IMR-90 (cell line): ENCODE results near the gene DUSP12. TPM values are rescaled to one million over a fixed set of nuclear protein-coding genes. Genes with fewer than 3 reads are reported as not detected.

Experiments used
- ATAC-seq: fragments of 200-7000 bp; cut with Tn5 transposase; 2 replicates; pipeline ENCODE4 v1.9.1; 2020; ENCODE audit warnings: low read depth, mild to moderate bottlenecking, moderate library complexity
- BruUV-seq: library from RNA; stranded (reverse); fragments of 400-500 nt; replicated peaks from 2 replicates; lab custom pipeline; 2021; lab: Mats Ljungman, UMichigan
- CTCF ChIA-PET: fragments of 300-600 bp; formaldehyde crosslinking; extraction: SDS; loops from one replicate; lab custom pipeline; 2021; ENCODE audit warnings: antibody characterized with exemption; lab: Yijun Ruan, JAX
- POLR2A ChIA-PET: fragments of 300-600 bp; sonication (Branson Sonifier 250); formaldehyde crosslinking; loops from one replicate; lab custom pipeline; 2022; ENCODE audit warnings: antibody characterized with exemption; ENCODE audit not compliant: unreplicated experiment; lab: Charles Lee
- DNase-seq: peaks from one replicate; pipeline ENCODE4 v3.0.0; 2013
- H2AFZ ChIP-seq: replicated peaks from 2 replicates; pipeline ENCODE3; 2013; ENCODE audit warnings: low read length, mild to moderate bottlenecking; ENCODE audit not compliant: poor library complexity
- H2AK5ac ChIP-seq: 2 replicates; pipeline ENCODE4 v1.6.1; 2013; ENCODE audit warnings: low read depth, low read length, inconsistent platforms
- H2AK9ac ChIP-seq: replicated peaks from 2 replicates; pipeline ENCODE3; 2013; ENCODE audit warnings: mild to moderate bottlenecking, low read depth, low read length, moderate library complexity; ENCODE audit not compliant: poor library complexity
- H2BK120ac ChIP-seq: 2 replicates; pipeline ENCODE4 v1.6.1; 2013; ENCODE audit warnings: low read depth, low read length, inconsistent platforms
- H2BK15ac ChIP-seq: 3 replicates; pipeline ENCODE4 v1.6.1; 2013; ENCODE audit warnings: low read depth, low read length, inconsistent platforms
- H2BK20ac ChIP-seq: 2 replicates; pipeline ENCODE4 v1.6.1; 2013; ENCODE audit warnings: low read depth, mild to moderate bottlenecking, inconsistent platforms, low read length, moderate library complexity
- H2BK5ac ChIP-seq: 2 replicates; pipeline ENCODE4 v1.6.1; 2013; ENCODE audit warnings: mild to moderate bottlenecking, low read depth, low read length, inconsistent platforms; ENCODE audit not compliant: poor library complexity, severe bottlenecking
- H3K14ac ChIP-seq: replicated peaks from 2 replicates; pipeline ENCODE4 v1.6.1; 2013; ENCODE audit warnings: low read depth, low read length, inconsistent platforms
- H3K18ac ChIP-seq: 2 replicates; pipeline ENCODE4 v1.6.1; 2013; ENCODE audit warnings: low read depth, low read length, control low read depth
- H3K23ac ChIP-seq: 2 replicates; pipeline ENCODE4 v1.6.1; 2013; ENCODE audit warnings: low read depth, low read length, inconsistent platforms
- H3K27ac ChIP-seq: 2 replicates; pipeline ENCODE4 v1.5.1; 2013; ENCODE audit warnings: mild to moderate bottlenecking, control low read depth, low read length; ENCODE audit not compliant: insufficient read depth
- H3K27me3 ChIP-seq: 2 replicates; pipeline ENCODE4 v1.6.1; 2013; ENCODE audit warnings: low read length; ENCODE audit not compliant: control insufficient read depth, insufficient read depth
- H3K36me3 ChIP-seq: 2 replicates; pipeline ENCODE4 v1.6.1; 2013; ENCODE audit warnings: low read length, mixed read lengths; ENCODE audit not compliant: control insufficient read depth, insufficient read depth
- H3K4ac ChIP-seq: 2 replicates; pipeline ENCODE4 v1.6.1; 2013; ENCODE audit warnings: low read depth, low read length, inconsistent platforms
- H3K4me1 ChIP-seq: 2 replicates; pipeline ENCODE4 v1.6.1; 2013; ENCODE audit warnings: low read length, mixed read lengths; ENCODE audit not compliant: control insufficient read depth, insufficient read depth
- H3K4me2 ChIP-seq: 2 replicates; pipeline ENCODE4 v1.6.1; 2013; ENCODE audit warnings: low read depth, mild to moderate bottlenecking, control low read depth, low read length, moderate library complexity
- H3K4me3 ChIP-seq: 2 replicates; pipeline ENCODE4 v1.5.1; 2013; ENCODE audit warnings: low read depth, mild to moderate bottlenecking, control low read depth, low read length, moderate library complexity; ENCODE audit not compliant: insufficient read depth
- H3K56ac ChIP-seq: 2 replicates; pipeline ENCODE4 v1.6.1; 2013; ENCODE audit warnings: low read length, inconsistent platforms; ENCODE audit not compliant: insufficient read depth; ENCODE audit errors: extremely low read depth
- H3K79me1 ChIP-seq, 2 experiments: 2 replicates each; pipeline ENCODE4 v1.6.1; 2013; ENCODE audit warnings: low read length in 2 of 2, inconsistent platforms in 1 of 2, low read depth in 1 of 2
- H3K9ac ChIP-seq: 2 replicates; pipeline ENCODE4 v1.6.1; 2013; ENCODE audit warnings: low read depth, low read length, control low read depth
- H3K9me1 ChIP-seq: 2 replicates; pipeline ENCODE4 v1.6.1; 2013; ENCODE audit warnings: low read length, inconsistent platforms; ENCODE audit not compliant: insufficient read depth
- H3K9me3 ChIP-seq: 2 replicates; pipeline ENCODE4 v1.6.1; 2013; ENCODE audit warnings: low read length; ENCODE audit not compliant: control insufficient read depth, insufficient read depth
- H4K20me1 ChIP-seq: 2 replicates; pipeline ENCODE4 v1.6.1; 2013; ENCODE audit warnings: low read length, inconsistent platforms; ENCODE audit not compliant: insufficient read depth
- H4K5ac ChIP-seq: 2 replicates; pipeline ENCODE4 v1.6.1; 2013; ENCODE audit warnings: mild to moderate bottlenecking, low read depth, low read length, control low read depth
- H4K8ac ChIP-seq, 2 experiments: 2 replicates each; pipeline ENCODE4 v1.6.1; 2013; ENCODE audit warnings: low read depth in 2 of 2, low read length in 2 of 2, control low read depth in 1 of 2, inconsistent platforms in 1 of 2
- H4K91ac ChIP-seq: 2 replicates; pipeline ENCODE4 v1.6.1; 2013; ENCODE audit warnings: low read depth, low read length, inconsistent platforms; ENCODE audit not compliant: insufficient read depth
- BHLHE40 ChIP-seq: fragments of 150-350 bp; IDR thresholded peaks from 2 replicates; pipeline ENCODE4 v1.6.1; 2016; ENCODE audit warnings: mild to moderate bottlenecking, low read depth, low read length
- CEBPB ChIP-seq: IDR thresholded peaks from 2 replicates; pipeline ENCODE4 v1.6.1; 2012; ENCODE audit warnings: low read depth, low read length, improper control_type of control experiment
- CHD1 ChIP-seq: IDR thresholded peaks from 2 replicates; pipeline ENCODE4 v1.6.1; 2012; ENCODE audit warnings: low read depth, low read length, improper control_type of control experiment
- FOS ChIP-seq: fragments of 150-350 bp; IDR thresholded peaks from 2 replicates; pipeline ENCODE4 v1.6.1; 2016; ENCODE audit warnings: low read depth, low read length
- MAFK ChIP-seq: IDR thresholded peaks from 2 replicates; pipeline ENCODE4 v1.6.1; 2012; ENCODE audit warnings: low read depth, low read length, improper control_type of control experiment
- MAZ ChIP-seq: IDR thresholded peaks from 2 replicates; pipeline ENCODE4 v1.6.1; 2012; ENCODE audit warnings: low read depth, mild to moderate bottlenecking, low read length, improper control_type of control experiment, moderate library complexity, borderline replicate concordance
- MXI1 ChIP-seq: IDR thresholded peaks from 2 replicates; pipeline ENCODE4 v1.6.1; 2012; ENCODE audit warnings: low read depth, mild to moderate bottlenecking, low read length, moderate library complexity, borderline replicate concordance
- NFE2L2 ChIP-seq: fragments of 150-350 bp; IDR thresholded peaks from 2 replicates; pipeline ENCODE4 v1.6.1; 2016; ENCODE audit warnings: low read depth, mild to moderate bottlenecking, low read length
- POLR2A ChIP-seq: IDR thresholded peaks from 2 replicates; pipeline ENCODE4 v1.6.1; 2012; ENCODE audit warnings: mild to moderate bottlenecking, low read depth, low read length
- RAD21 ChIP-seq: IDR thresholded peaks from 2 replicates; pipeline ENCODE4 v1.6.1; 2012; ENCODE audit warnings: low read length, improper control_type of control experiment
- RCOR1 ChIP-seq: IDR thresholded peaks from 2 replicates; pipeline ENCODE4 v1.6.1; 2012; ENCODE audit warnings: mild to moderate bottlenecking, low read length, improper control_type of control experiment; ENCODE audit not compliant: insufficient replicate concordance
- RFX5 ChIP-seq: IDR thresholded peaks from 2 replicates; pipeline ENCODE4 v1.8.0; 2012; ENCODE audit warnings: low read depth, mild to moderate bottlenecking, low read length, moderate library complexity
- SMC3 ChIP-seq: fragments of 150-350 bp; IDR thresholded peaks from 2 replicates; pipeline ENCODE4 v1.6.1; 2016; ENCODE audit warnings: low read depth, mild to moderate bottlenecking, antibody characterized with exemption, low read length, moderate library complexity
- WGBS, 2 experiments: methylation state at CpG; one replicate each; pipeline versions ENCODE4 v1.1.5 to v1.1.7; 2013; ENCODE audit warnings: missing lambda C conversion rate in 2 of 2; ENCODE audit not compliant: insufficient read length in 1 of 2; ENCODE audit errors: extremely low coverage in 2 of 2; 5-methylcytosine and 5-hydroxymethylcytosine counted together
- dilution Hi-C: fragments of 300-500 bp; cut with HindIII; formaldehyde crosslinking; loops from one replicate; pipeline ENCODE4 v1.14.3; 2018; ENCODE audit warnings: low sequenced_read_pairs; ENCODE audit not compliant: unreplicated experiment
- in situ Hi-C: fragments of 300-500 bp; cut with MboI; formaldehyde crosslinking; loops from 3 replicates; pipeline ENCODE4 v1.14.3; 2019; ENCODE audit warnings: low sequenced_read_pairs, inconsistent platforms, mixed read lengths
- intact Hi-C: fragments of 100-400 bp; cut with micrococcal nuclease; formaldehyde crosslinking; loops from 2 replicates; pipeline ENCODE4 v1.10.0; 2022
- polyA plus RNA-seq, 3 experiments: library from polyadenylated mRNA; depleted of rRNA; stranded (reverse); fragments of >200 nt; gene quantifications; 2 replicates each; pipeline ENCODE4 v1.2.3, GENCODE V29; 2012; ENCODE audit warnings: low replicate concordance in 1 of 3
- total RNA-seq: library from RNA; depleted of rRNA; stranded (reverse); fragments of >200 nt; gene quantifications from 2 replicates; pipeline ENCODE4 v1.2.3, GENCODE V29; 2012
- TF ChIP-seq, protein P1 (sequence below): fragments of 150-350 bp; IDR thresholded peaks from 2 replicates; pipeline ENCODE4 v1.6.1; 2016; ENCODE audit warnings: low read depth, mild to moderate bottlenecking, low read length, moderate library complexity, borderline replicate concordance
- TF ChIP-seq, protein P2 (sequence below): fragments of 150-350 bp; IDR thresholded peaks from 2 replicates; pipeline ENCODE4 v1.6.1; 2017; ENCODE audit warnings: mild to moderate bottlenecking, antibody characterized with exemption, low read length, low read depth
- TF ChIP-seq, protein P3 (sequence below): conservative IDR thresholded peaks from 2 replicates; pipeline ENCODE4 v1.5.1; 2012; ENCODE audit warnings: mild to moderate bottlenecking, low read depth, low read length, improper control_type of control experiment

DUSP12 gene
- total and polyA plus RNA-seq, 2 of the 4 experiments (the other 2 are of a cell fraction), result 31.5 to 35.6 TPM

DNA sequence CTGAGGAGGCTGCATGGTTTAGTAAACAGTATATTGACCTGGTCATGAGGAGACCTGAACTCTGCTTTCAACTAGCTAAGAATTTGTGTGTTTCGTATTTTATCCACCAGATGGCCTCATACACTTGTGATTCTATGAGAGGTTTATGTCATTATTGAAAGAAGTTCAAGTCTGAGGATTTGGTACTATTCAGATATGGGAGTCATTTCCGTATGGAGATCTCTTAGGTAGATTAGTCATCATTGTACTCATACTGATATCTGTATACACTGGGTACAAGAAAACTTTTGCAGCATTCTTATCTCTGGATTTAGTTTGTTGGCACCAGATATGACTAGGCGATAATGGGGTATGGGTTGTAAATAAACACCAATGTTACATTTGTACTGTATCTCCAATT, 43.2 kb downstream of the DUSP12 start:
- H2BK15ac ChIP-seq, result no peak overlapping the region
- H3K4me2 ChIP-seq, result no peak overlapping the region
- DNase-seq (peak; percentile 93), ATAC-seq (peak; percentile 92)
- dilution Hi-C loops (no loop called here), intact Hi-C loops (loop anchor here (1.0 to 10.0 kb wide), 6 partner anchors 70 to 602 kb away; no protein-coding TSS in a partner anchor), in situ Hi-C loops (loop anchor here (25.0 kb wide), 2 partner anchors 445 to 595 kb away; partner anchors contain the start of genes C1orf226 and SPATA46)
- H3K27me3 ChIP-seq, result no peaks in the 10 kb centered on the region
- H3K14ac ChIP-seq, result no peak overlapping the region
- H3K79me1 ChIP-seq, result peaks cover 0 to 4% of the 10 kb centered on the region in 2 experiments; a peak in 1 of 4 replicates
- H4K20me1 ChIP-seq, result no peaks in the 10 kb centered on the region
- no peak overlapping the region for H3K4ac ChIP-seq
- peaks cover 5% of the 10 kb centered on the region; the same call in 1 of the 2 replicates for H3K36me3 ChIP-seq
- ChIA-PET CTCF (interaction anchor here (0.6 to 4.1 kb wide), 22 partner anchors 9 to 256 kb away, joined by 3 to 76 read pairs (median 4); partner anchors contain the start of gene OLFML2B), POLR2A (interaction anchor here (0.9 kb wide), 1 partner anchor 244 kb away, joined by 3 read pairs; no protein-coding TSS in a partner anchor)
- H4K8ac ChIP-seq, result no peak overlapping the region
- no peak overlapping the region for H3K4me3 ChIP-seq
- no peak overlapping the region for H2BK5ac ChIP-seq
- H2BK120ac ChIP-seq, result no peak overlapping the region
- H2BK20ac ChIP-seq, result no peak overlapping the region
- no peak overlapping the region for H2AFZ ChIP-seq
- no peak overlapping the region for H3K9ac ChIP-seq
- H4K91ac ChIP-seq, result no peak overlapping the region
- no peak overlapping the region for H2AK9ac ChIP-seq
- no peak overlapping the region for H2AK5ac ChIP-seq
- no peak overlapping the region for H3K56ac ChIP-seq
- TF ChIP-seq, protein P1, sequence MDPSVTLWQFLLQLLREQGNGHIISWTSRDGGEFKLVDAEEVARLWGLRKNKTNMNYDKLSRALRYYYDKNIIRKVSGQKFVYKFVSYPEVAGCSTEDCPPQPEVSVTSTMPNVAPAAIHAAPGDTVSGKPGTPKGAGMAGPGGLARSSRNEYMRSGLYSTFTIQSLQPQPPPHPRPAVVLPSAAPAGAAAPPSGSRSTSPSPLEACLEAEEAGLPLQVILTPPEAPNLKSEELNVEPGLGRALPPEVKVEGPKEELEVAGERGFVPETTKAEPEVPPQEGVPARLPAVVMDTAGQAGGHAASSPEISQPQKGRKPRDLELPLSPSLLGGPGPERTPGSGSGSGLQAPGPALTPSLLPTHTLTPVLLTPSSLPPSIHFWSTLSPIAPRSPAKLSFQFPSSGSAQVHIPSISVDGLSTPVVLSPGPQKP, result no peak
- TF ChIP-seq NFE2L2 (no peak), RAD21 (peak; percentile 83), FOS (peak; percentile 52; the same call in 1 of the 2 replicates), CEBPB (no peak), RFX5 (no peak), POLR2A (no peak), MAZ (no peak), RCOR1 (no peak), MXI1 (no peak), SMC3 (peak; percentile 86), BHLHE40 (no peak), MAFK (no peak), CHD1 (no peak)
- TF ChIP-seq, protein P2, sequence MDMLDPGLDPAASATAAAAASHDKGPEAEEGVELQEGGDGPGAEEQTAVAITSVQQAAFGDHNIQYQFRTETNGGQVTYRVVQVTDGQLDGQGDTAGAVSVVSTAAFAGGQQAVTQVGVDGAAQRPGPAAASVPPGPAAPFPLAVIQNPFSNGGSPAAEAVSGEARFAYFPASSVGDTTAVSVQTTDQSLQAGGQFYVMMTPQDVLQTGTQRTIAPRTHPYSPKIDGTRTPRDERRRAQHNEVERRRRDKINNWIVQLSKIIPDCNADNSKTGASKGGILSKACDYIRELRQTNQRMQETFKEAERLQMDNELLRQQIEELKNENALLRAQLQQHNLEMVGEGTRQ, result no peak
- TF ChIP-seq, protein P3, sequence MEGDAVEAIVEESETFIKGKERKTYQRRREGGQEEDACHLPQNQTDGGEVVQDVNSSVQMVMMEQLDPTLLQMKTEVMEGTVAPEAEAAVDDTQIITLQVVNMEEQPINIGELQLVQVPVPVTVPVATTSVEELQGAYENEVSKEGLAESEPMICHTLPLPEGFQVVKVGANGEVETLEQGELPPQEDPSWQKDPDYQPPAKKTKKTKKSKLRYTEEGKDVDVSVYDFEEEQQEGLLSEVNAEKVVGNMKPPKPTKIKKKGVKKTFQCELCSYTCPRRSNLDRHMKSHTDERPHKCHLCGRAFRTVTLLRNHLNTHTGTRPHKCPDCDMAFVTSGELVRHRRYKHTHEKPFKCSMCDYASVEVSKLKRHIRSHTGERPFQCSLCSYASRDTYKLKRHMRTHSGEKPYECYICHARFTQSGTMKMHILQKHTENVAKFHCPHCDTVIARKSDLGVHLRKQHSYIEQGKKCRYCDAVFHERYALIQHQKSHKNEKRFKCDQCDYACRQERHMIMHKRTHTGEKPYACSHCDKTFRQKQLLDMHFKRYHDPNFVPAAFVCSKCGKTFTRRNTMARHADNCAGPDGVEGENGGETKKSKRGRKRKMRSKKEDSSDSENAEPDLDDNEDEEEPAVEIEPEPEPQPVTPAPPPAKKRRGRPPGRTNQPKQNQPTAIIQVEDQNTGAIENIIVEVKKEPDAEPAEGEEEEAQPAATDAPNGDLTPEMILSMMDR, result peak; percentile 76
- BruUV-seq, result no TSS peak
- H3K9me1 ChIP-seq, result no peaks in the 10 kb centered on the region
- no peak overlapping the region for H4K5ac ChIP-seq
- H3K23ac ChIP-seq, result no peak overlapping the region
- peaks cover 4% of the 10 kb centered on the region; the same call in 1 of the 2 replicates for H3K4me1 ChIP-seq
- WGBS, 2 experiments, result 0% methylated on average over 1 of the region's 3 CpGs; no CpG with 5 or more reads in 1 of the 2 experiments
- no peak overlapping the region for H3K18ac ChIP-seq
- H3K27ac ChIP-seq, result no peak overlapping the region
- no peaks in the 10 kb centered on the region for H3K9me3 ChIP-seq
